G401 (cell line): ENCODE measurements around the gene PRDM2. TPM values are rescaled to one million over a fixed set of nuclear protein-coding genes. Genes with fewer than 3 reads are reported as not detected.

ENCODE experiments used
- DNase-seq: peaks from one replicate; pipeline ENCODE4 v3.0.0-alpha.2; 2015; ENCODE audit warnings: low spot score
- in situ Hi-C: cut with HindIII; loops from 2 replicates; pipeline ENCODE4 v1.10.0; 2016; ENCODE audit warnings: low sequenced_read_pairs, mixed read lengths
- total RNA-seq: library from RNA; depleted of rRNA; stranded (reverse); fragments of >200 nt; shearing (Covaris generic); gene quantifications from 2 replicates; pipeline ENCODE4 v1.2.3, GENCODE V29; 2014

Gene PRDM2
- total RNA-seq, 1 experiment from 2014 or later = 7.9 TPM

DNA sequence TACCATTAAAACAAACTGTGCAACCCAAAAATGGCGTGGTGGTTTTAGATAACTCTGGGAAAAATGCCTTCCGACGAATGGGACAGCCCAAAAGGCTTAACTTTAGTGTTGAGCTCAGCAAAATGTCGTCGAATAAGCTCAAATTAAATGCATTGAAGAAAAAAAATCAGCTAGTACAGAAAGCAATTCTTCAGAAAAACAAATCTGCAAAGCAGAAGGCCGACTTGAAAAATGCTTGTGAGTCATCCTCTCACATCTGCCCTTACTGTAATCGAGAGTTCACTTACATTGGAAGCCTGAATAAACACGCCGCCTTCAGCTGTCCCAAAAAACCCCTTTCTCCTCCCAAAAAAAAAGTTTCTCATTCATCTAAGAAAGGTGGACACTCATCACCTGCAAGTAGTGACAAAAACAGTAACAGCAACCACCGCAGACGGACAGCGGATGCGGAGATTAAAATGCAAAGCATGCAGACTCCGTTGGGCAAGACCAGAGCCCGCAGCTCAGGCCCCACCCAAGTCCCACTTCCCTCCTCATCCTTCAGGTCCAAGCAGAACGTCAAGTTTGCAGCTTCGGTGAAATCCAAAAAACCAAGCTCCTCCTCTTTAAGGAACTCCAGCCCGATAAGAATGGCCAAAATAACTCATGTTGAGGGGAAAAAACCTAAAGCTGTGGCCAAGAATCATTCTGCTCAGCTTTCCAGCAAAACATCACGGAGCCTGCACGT lies 82.1 kb downstream of the PRDM2 start:
- DNase-seq = no peak
- in situ Hi-C loops = no loop called here

DNA sequence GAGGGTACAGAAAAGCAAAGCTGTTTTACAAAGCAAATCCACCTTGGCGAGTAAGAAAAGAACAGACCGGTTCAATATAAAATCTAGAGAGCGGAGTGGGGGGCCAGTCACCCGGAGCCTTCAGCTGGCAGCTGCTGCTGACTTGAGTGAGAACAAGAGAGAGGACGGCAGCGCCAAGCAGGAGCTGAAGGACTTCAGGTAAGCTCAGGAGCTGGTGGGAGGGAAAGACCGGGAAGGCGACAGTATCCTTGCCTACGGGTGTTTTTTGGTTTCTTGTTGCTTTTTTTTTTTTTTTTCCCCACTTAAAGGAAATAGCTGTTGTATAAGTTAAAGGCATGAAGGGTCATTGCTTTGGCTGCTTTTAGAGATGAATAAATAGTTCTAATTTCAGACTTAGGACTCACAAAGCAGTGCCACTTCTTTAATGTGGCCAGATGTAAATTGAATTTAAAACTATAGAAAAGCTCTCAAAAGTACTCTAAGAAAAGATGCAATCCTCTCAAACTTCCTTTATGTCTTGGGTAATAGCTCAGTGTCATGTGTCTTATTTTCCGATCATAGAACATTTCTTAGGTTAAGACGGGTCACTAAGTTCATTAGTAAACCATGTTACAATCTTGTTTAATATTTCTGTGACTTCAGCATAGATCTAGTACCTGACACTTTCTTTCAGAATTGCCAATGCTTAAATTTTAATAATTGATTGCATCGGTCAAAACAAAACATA lies 82.8 kb downstream of the PRDM2 start:
- DNase-seq = no peak
- in situ Hi-C loops = no loop called here

DNA sequence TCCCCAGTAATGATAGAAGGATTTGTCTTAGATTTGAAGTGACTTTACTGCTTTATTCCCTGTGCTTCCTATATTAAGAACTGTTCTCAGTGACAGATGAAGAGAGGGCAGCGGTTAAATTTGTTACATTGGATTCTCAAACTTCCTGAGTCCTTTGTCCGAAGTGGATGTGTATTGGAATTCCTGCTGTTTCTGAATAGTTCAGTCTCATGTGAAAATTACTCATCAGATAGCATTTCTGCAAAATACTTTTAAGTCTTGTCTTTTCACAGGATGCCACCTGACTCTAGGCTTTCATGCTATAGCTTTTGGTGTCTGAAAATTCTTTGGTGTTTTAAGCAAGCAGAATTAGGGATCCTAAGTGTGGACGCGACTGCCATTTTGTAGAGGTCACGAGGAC lies 83.6 kb downstream of the PRDM2 start:
- no peak for DNase-seq
- in situ Hi-C loops = no loop called here

DNA sequence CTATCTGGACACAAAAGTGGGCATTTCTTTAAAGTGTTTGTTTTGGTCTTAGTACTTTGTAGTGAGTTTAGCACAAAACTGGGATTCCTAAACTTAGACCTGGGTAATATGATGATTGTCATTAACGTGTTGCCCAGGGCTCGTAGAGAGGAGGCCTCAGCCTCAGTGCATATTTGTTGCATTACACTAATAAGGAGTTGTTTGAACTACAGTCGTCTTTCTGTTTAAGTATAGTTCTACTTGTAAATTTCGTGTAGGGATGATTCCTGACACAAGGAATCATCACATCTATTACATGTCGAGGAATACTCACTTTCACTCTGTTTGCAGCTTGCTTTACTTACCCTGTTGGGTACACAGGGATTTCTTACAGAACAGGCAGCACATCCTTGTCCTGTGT lies 85.0 kb downstream of the PRDM2 start:
- no peak for DNase-seq
- in situ Hi-C loops = no loop called here

DNA sequence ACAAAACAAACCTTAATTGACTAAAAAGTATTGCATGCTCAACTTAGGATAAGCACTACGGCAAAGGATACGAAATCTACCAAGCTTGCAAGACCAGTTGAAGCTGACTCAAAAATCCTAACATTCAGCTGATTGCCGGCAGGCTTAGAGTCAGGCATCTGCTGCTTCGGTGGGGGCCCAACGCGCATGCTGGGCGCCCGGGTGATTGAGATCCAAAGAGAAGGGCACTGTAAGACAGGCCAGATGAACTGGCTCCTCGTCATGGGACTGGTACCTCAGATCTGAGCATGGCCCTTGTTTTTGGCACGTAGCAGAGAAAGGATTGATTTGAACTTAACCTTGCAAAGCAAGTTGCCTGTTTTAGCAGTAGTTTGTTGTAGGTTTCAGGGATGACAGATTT lies 86.6 kb downstream of the PRDM2 start:
- DNase-seq = peak; percentile 86
- in situ Hi-C loops = no loop called here

DNA sequence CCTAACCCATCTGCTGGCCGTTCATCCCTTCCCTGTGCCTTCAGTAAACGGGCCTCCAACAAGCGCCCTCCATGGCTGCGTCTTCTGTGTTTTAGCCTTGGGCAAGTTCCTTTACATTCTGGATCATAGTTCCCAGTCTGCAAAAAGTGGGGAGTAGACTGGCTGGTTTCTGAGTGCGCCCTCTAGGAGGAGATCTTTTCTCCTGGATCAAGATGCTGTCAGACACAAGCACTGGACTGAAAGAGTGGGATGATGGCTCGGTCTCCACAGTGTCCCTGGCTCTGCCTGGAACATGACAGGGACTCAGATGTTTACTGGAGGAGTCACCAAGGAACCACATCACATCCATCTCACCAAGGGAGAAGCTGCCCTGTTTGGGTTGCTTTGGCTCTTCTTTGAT lies 88.8 kb downstream of the PRDM2 start:
- DNase-seq = no peak
- in situ Hi-C loops = no loop called here

DNA sequence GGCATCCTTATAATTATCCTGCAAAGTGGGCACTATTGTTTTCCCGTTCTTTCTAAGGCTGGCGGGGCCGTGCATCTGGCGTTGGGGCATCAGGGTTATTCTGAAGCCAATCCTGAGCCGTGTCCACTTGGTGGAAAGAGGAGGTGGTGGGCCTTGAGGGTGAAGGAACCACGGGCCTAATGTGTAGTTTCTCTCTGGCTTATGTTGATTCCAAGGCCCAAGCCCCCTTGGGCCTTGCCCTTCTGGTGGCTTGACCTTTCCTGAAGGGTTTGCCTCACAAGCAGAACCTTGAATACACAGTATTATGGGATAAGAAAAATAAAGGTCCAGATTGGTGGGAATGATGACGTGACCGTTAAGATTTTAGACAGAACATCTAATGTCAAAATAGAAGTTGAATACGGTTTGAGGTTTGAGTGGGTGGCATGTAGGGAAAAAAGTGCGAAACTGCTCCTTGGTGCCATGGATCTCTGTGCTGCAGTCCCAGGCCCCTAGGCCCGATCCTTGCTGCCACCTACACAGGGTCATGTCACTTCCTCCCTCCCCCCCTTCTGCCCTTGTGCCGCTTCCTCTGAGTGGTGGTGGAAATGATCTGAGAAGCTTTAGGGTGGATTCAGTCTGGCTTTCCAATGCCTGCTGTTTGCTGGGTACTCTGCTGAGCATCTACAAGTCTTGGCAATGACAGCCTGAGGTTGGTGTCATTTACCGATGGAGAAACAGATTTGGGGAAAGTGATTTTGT lies 90.5 kb downstream of the PRDM2 start:
- in situ Hi-C loops = no loop called here
- peak; percentile 35 for DNase-seq

DNA sequence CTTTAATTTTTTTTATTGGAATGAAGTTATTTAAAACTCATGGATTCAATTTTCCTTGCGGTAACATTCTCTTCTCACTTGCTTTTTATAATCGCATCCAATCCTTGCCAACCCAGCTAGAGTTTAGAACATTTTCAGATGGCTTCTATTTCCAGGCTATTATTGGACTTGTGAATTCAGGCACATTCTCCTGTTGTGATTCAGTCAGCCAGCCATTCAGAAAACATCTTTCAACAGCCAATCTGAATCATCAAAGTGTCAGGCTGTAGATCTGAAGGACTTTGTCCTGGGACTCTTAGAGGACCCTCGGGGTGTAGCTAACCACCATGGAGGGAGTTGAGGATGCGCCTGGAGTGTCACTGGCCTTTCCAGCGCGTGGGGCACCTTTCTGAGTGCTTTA lies 92.4 kb downstream of the PRDM2 start:
- DNase-seq = no peak
- in situ Hi-C loops = no loop called here

DNA sequence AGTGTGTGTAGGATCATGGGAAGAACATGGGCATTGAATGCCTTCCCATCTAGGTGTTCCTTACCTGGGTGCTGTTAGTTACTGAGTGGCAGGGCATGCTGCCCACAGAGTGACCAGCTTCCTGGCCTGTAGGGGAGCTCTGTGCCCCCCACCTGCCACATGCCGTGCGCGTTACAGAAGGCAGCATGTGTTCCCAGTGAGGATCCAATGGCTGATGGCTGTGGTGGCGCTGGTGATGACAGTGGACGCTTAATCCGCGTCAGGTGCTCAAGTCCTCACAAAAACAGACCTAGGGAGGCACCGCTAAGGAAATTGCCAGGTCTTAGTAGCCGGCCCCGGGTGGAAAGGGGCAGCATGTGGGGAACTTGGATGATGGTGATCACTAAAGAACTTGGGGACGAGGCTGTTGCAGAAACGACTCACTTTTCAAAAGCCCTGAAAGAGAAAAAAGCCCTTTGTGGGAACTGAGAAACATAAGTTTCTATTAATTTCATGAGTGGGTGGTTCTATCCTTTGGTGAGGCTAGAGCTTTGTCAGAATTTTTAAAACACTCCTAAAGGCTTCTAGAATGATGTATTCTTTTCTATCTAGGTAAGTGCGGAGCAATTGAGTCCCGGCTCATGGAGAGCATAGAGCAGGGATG lies 93.2 kb downstream of the PRDM2 start:
- no peak for DNase-seq
- in situ Hi-C loops = no loop called here

DNA sequence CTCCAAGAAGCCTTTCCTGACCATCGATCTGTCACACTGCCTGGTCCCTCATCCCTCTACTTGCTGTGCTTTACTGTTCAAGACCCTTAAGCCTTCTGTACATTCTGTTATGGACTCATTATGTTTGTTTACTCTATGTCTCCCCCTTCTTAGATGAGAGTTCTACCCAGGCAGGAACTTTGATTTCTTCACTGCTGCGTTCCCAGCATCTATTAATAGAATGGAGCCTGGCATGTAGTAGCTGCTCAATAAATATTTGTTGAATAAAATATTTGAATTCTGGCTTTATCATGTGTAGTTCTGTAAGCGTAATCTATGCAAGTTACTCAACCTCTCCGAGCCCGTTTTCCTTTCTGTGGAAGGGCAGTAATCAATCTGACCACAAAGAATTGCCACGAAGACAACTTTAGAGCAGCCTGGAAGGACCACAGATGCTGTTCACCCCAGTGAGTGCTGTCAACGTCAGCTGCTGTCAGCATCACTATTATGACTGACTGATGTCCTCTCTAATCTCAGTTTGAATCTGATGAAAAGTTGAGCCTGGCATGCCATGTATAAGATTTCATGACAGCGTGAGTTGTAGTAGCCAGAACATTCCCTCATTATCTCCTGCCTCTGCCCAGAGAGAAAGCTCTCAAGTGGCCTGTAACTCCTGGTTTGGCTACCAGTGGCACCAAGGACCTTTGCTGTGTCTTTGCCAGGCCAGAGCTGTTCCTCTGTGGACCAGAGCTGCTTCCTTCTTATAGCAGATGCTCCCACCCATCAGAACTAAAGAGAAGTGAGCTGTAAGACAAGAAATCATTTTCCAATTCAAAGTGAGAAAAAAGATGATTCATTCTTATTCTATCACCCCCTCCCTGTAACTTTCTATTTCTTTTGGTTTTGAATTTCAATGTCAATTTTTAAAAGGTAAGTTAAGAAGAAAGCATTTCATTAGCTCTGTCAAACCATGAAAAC lies 94.5 kb downstream of the PRDM2 start:
- in situ Hi-C loops = no loop called here
- no peak for DNase-seq

DNA sequence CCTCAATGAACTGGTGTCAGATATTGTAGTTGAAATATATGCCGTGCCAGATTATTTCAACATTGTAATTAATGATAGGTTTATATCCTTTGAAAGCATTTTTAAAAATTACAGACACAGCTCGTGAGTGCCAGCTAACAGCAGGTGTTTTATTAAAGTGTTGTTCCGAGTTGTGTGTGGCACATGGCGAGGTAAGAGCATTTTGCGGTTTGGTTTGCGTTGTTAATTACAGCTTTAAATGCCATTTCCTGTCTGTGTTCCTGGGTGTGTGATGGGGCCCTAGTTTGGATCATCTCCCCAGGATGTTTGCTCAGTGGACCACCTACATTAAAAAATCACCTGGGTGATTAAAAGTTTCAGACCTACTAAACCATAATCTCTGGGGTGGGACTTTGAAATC lies 97.4 kb downstream of the PRDM2 start:
- in situ Hi-C loops = no loop called here

DNA sequence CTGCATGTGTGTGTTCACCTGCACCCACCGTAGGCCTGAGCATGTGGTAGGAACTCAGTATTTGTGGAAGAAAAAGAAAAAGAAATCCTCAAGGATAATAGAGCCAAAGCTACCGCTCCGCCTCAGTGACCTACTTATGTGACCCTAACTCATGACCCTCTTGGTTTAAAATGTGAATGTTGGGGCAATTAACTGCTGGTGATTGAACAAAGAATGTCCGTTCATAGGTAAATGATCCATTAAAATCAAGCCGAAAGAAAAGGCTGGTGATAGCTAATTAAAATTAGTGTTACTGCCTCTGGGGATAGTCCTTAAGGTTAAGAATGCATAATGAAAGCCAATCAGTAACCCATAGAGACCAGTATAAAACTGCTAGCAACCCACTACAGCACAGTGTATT lies 98.1 kb downstream of the PRDM2 start:
- DNase-seq = no peak
- in situ Hi-C loops = no loop called here

More for the DNA sequence above, 97.4 kb downstream of the PRDM2 start:
- DNase-seq = no peak

DNA sequence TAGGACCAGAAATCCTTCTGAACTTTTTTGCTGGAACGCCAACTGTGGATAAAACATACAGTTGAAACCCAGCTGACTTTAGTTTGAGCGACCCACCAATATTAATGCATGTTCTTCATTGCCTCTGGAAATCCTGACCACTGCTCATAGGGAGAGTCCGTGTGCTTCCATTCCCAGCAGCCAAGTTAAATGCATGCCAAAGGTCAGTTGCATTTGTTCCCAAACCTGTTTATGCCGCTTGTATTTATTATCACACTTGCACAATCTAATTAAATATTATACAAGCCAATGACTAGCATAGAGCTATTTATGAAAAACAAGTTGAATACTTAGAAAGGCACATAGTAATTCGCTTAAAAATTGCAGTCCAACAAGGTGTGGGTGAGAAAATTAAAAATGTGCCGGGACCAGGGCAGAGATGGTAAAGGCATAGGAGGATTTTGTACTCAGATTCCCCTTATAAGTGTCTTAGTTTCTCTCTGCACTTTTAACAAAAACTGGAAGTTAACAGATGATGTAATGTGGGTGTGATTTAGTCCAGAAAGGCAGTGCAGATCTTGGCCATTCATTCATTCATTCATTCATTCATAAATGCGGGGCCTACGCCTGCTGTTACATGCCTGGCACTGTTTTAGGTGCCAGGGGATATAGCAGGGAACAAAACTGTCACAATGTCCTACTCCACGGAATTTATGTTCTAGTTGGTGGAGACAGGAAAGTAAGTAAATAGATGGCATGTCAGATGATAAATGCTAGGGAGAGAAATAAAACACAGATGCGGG lies 99.7 kb downstream of the PRDM2 start:
- in situ Hi-C loops = no loop called here
- DNase-seq = no peak

DNA sequence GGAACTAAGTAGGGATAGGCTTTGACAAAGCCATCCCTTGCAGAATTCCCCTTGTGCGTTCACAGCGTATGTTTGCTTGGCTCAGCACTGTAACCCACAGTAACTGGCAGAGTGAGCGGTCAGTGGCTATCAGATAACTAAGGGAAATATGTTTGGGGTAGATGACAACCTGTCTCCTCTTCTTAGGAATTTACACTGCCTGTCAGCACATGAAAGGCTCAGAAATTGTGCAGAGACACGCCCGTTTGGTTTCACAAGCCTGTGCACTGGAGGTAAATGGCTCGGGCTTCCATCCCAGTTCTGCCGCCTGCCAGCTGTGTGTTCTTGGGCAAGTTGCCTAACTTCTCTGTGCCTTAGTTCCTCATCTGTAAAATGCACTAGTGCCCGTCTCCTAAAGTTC lies 101.2 kb downstream of the PRDM2 start:
- DNase-seq = no peak
- in situ Hi-C loops = no loop called here

DNA sequence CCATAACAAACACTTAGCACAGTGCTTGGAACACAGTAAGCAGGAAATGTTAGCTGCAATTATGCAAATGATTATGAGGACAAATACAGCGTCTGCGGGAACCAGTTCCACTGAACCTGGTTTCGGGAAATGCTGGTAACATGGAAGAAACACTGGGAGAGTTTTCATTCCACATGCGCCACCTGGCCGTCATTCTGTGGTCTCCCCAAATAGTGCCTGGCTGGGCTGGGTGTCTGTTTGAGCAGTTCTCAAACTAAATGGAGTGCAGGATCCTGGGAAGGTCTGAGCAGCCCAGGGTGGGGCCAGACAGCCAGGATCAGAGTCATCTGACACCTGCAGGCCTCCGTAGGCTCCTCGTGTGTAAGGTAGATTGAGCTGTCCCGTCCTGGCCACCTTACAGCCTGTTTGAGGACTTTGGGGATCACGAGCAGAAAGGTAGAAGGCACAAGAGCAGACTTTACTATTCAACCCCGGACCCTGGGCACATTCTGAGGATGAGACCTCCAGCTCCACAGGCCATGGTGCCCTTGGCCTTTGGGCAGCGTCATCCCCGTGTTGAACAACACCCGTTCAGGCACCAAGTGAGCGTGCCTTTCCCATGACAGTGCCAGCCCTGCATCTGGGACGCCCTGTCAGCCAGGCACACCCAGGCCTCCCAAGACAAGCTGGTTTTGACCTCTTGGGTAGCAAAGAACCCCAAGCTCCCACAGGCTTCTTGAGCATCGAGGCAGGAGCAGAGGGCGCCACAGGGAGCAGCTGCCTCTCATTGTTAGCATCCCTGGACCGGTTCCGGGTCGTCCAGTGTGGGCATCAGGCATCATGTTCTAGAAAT lies 101.9 kb downstream of the PRDM2 start:
- DNase-seq = no peak
- in situ Hi-C loops = no loop called here

DNA sequence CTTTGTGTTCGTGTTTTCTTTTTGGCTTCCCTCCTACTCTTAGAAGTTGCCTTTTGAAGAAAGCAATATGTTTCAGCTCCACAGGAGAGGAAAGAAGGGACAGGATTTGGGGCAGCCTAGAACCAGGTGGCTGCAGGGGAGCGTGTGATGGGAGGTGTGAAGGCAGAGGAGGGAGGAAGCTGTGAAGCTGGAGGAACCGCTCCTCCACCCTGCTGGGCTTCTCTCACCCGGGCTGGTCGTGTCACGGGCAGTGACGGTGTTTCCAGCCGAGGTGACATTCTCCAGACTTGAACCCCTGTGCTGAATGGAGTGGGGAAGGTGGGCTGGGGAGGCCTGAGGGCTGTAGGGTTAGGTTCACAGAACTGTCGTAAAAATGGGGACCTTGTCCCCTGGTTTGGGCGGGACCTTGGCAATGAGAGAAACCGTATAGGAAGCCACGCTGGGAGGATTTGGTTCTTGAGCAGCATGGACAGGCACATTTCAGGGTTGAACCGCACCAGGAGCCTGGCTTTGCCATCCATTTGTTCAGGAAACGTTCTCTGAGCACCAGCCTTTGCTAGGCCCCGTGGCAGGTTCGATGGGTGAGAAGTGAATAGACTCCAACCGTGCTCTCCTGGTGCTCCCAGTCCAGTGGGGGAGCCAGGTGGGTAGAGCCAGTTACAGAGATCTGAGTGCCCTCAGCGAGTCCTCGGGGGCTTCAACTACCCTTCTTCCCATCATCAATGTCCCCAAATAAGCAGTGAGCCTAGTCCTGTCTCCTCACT lies 103.0 kb downstream of the PRDM2 start:
- DNase-seq = no peak
- in situ Hi-C loops = no loop called here
